A549 (cell line): ENCODE data around the gene PDE4D. TPM values are rescaled to one million over a fixed set of nuclear protein-coding genes. Genes with fewer than 3 reads are reported as not detected.

Source experiments
- ATAC-seq, 2 experiments: fragments of 200-7000 bp in 1 of 2; fragments of >200 bp in 1 of 2; cut with Nextera tagmentation in 1 of 2; cut with Tn5 transposase in 1 of 2; 3 replicates each; pipeline versions ENCODE4 v1.8.0 to v1.9.1; 2018 to 2020; ENCODE audit warnings: mild to moderate bottlenecking in 1 of 2, moderate library complexity in 1 of 2
- CTCF ChIA-PET: fragments of 300-600 bp; sonication (Branson Sonifier 250); formaldehyde crosslinking; extraction: SDS; loops from one replicate; lab custom pipeline; 2021; ENCODE audit warnings: antibody characterized with exemption, inconsistent platforms; lab: Yijun Ruan, JAX
- POLR2A ChIA-PET: fragments of 350-600 bp; formaldehyde crosslinking; extraction: SDS; loops from one replicate; lab custom pipeline; 2021; ENCODE audit warnings: antibody characterized with exemption, inconsistent platforms; lab: Yijun Ruan, JAX
- DNase-seq, 2 experiments: peaks; one replicate each; pipeline versions ENCODE4 v3.0.0 to v3.0.0-alpha.2; 2011 to 2016; ENCODE audit warnings: low read depth in 1 of 2, low spot score in 1 of 2
- FAIRE-seq: peaks from 2 replicates; lab custom pipeline; 2011; peaks lifted over from hg19 to GRCh38; lab: Jason Lieb, UNC
- H3K27ac ChIP-seq, 2 experiments: fragments of >200 bp; sonication (Bioruptor Twin); formaldehyde crosslinking; 3 replicates each; pipeline ENCODE4 v1.5.1; 2016 to 2017
- H3K4me1 ChIP-seq: fragments of >200 bp; sonication (Bioruptor Twin); formaldehyde crosslinking; 3 replicates; pipeline ENCODE4 v1.6.1; 2016
- H3K4me2 ChIP-seq: fragments of >200 bp; sonication (Bioruptor Twin); formaldehyde crosslinking; 3 replicates; pipeline ENCODE4 v1.6.1; 2016
- H3K4me3 ChIP-seq: fragments of >200 bp; sonication (Bioruptor Twin); formaldehyde crosslinking; 3 replicates; pipeline ENCODE4 v1.5.1; 2016
- H3K9me3 ChIP-seq: fragments of >200 bp; sonication (Bioruptor Twin); formaldehyde crosslinking; 3 replicates; pipeline ENCODE4 v1.6.1; 2016
- BHLHE40 ChIP-seq: IDR thresholded peaks from 2 replicates; pipeline ENCODE4 v1.6.1; 2012; ENCODE audit warnings: low read depth, low read length, inconsistent platforms
- CBX8 ChIP-seq: fragments of 200-600 bp; sonication (generic); IDR thresholded peaks from 2 replicates; pipeline ENCODE4 v1.6.1; 2016
- CEBPB ChIP-seq, 2 experiments: fragments of >200 bp in 1 of 2; sonication (Bioruptor Twin) in 1 of 2; formaldehyde crosslinking in 1 of 2; IDR thresholded peaks; 2 replicates each; pipeline ENCODE4 v1.6.1; 2012 to 2016
- HOXA7 ChIP-seq: fragments of 250-450 bp; sonication (Bioruptor Pico); IDR thresholded peaks from 2 replicates; pipeline ENCODE4 v1.5.0; 2020; ENCODE audit warnings: mild to moderate bottlenecking, moderate library complexity
- HOXB13 ChIP-seq: fragments of 250-450 bp; sonication (Bioruptor Pico); IDR thresholded peaks from 2 replicates; pipeline ENCODE4 v1.5.0; 2020; ENCODE audit warnings: low read depth, mild to moderate bottlenecking, moderate library complexity
- JUN ChIP-seq, 2 experiments: fragments of >200 bp; sonication (Bioruptor Twin); formaldehyde crosslinking; IDR thresholded peaks; 2 replicates in 1 of 2; 3 replicates in 1 of 2; pipeline ENCODE4 v1.6.1; 2016 to 2017
- MYC ChIP-seq: IDR thresholded peaks from 2 replicates; pipeline ENCODE4 v1.6.1; 2012; ENCODE audit warnings: mild to moderate bottlenecking, inconsistent platforms, low read length, improper control_type of control experiment, borderline replicate concordance
- POLR2AphosphoS2 ChIP-seq: conservative IDR thresholded peaks from 2 replicates; pipeline ENCODE4 v1.6.1; 2012; ENCODE audit warnings: low read length, improper control_type of control experiment, inconsistent platforms
- RAD21 ChIP-seq, 2 experiments: fragments of >200 bp in 1 of 2; sonication (Bioruptor Twin) in 1 of 2; formaldehyde crosslinking in 1 of 2; IDR thresholded peaks in 1 of 2; conservative IDR thresholded peaks in 1 of 2; 2 replicates in 1 of 2; 3 replicates in 1 of 2; pipeline ENCODE4 v1.6.1; 2012 to 2018; ENCODE audit warnings: inconsistent platforms in 1 of 2
- RARB ChIP-seq: fragments of 250-450 bp; sonication (Bioruptor Pico); IDR thresholded peaks from 2 replicates; pipeline ENCODE4 v1.8.0; 2021; ENCODE audit warnings: mild to moderate bottlenecking, moderate library complexity
- TFCP2L1 ChIP-seq: fragments of 250-450 bp; sonication (Bioruptor Pico); IDR thresholded peaks from 2 replicates; pipeline ENCODE4 v1.5.0; 2021; ENCODE audit warnings: mild to moderate bottlenecking
- ZFP36 ChIP-seq: fragments of 450-650 bp; IDR thresholded peaks from 2 replicates; pipeline ENCODE4 v1.6.1; 2014; ENCODE audit warnings: borderline replicate concordance; ENCODE audit not compliant: partially characterized antibody
- whole genome bisulfite sequencing: methylation state at CpG from one replicate; pipeline ENCODE4 v1.1.6; 2017; ENCODE audit errors: missing lambda C conversion rate; 5-methylcytosine and 5-hydroxymethylcytosine counted together
- polyA plus RNA-seq, 4 experiments: library from polyadenylated mRNA; depleted of rRNA in 3 of 4; stranded (reverse); fragments of >200 nt; fragmentation: RNase III in 1 of 4; extraction: RNeasy Plus Mini Kit Qiagen cat#74134 plus additional on column Dnase treatment in 1 of 4; gene quantifications; 2 replicates in 3 of 4; 3 replicates in 1 of 4; pipeline ENCODE4 v1.2.3, GENCODE V29; 2011 to 2017

Gene PDE4D
- polyA plus RNA-seq, 2 of the 4 experiments (the other 2 are of a cell fraction), result 74.0 to 213 TPM

- Histone ChIP-seq H3K4me2 (peak overlapping the region; percentile 92), H3K4me3 (peak overlapping the region; percentile 54), H3K4me1 (peaks cover 59% of the 10 kb centered on the region), H3K9me3 (no peaks in the 10 kb centered on the region), H3K27ac (peak overlapping the region; percentile 72 to 88)
- 2% methylated on average over 16 of the region's 16 CpGs for WGBS
- CTCF ChIA-PET, result interaction anchor here (1.2 to 2.6 kb wide), 5 partner anchors 10 to 91 kb away, joined by 4 to 15 read pairs (median 7); no protein-coding TSS in a partner anchor
- ATAC-seq (peak; percentile 81 to 85), FAIRE-seq (peak; percentile 73), DNase-seq (peak in 1 of 2 experiments; percentile 91)
- TF ChIP-seq ZFP36 (no peak), JUN (IDR thresholded peaks at IDR 0.05) (peak; percentile 22 to 43; a peak in 2 of 5 replicates)
- POLR2A ChIA-PET, result interaction anchor here (0.6 to 0.7 kb wide), 2 partner anchors 80 to 480 kb away, joined by 4 to 9 read pairs; no protein-coding TSS in a partner anchor
These were observed 617.8 kb downstream of the PDE4D start for GRCh38 chr5:59275510-59276324.

GRCh38 chr5:59275170-59275509 is 618.4 kb downstream of the PDE4D start:
- Histone ChIP-seq H3K4me3 (peak overlapping the region; percentile 54), H3K27ac (peak overlapping the region; percentile 72 to 88), H3K4me2 (peak overlapping the region; percentile 92), H3K9me3 (no peaks in the 10 kb centered on the region), H3K4me1 (peaks cover 59% of the 10 kb centered on the region)
- ATAC-seq (peak in 1 of 2 experiments; percentile 8; a peak in 2 of 6 replicates), DNase-seq (peak in 1 of 2 experiments; percentile 48), FAIRE-seq (peak; percentile 76)
- POLR2A ChIA-PET, result no interaction called here
- no peak for TF ChIP-seq CBX8
- TF ChIP-seq RARB (CRISPR knock-in tag), result no peak
- CTCF ChIA-PET, result interaction anchor here (1.2 to 2.6 kb wide), 2 partner anchors 10 to 90 kb away, joined by 4 to 15 read pairs; no protein-coding TSS in a partner anchor
- under 1% methylated on average over 5 of the region's 5 CpGs for WGBS

GRCh38 chr5:59274106-59274636 is 619.4 kb downstream of the PDE4D start:
- Histone ChIP-seq H3K9me3 (no peaks in the 10 kb centered on the region), H3K4me2 (peak overlapping the region; percentile 92), H3K27ac (peak overlapping the region; percentile 72 to 88), H3K4me3 (peak overlapping the region; percentile 54), H3K4me1 (peaks cover 59% of the 10 kb centered on the region)
- ChIA-PET CTCF (interaction anchor here (1.0 kb wide), 1 partner anchor 86 kb away, joined by 3 read pairs; no protein-coding TSS in a partner anchor), POLR2A (interaction anchor here (0.5 kb wide), 1 partner anchor 74 kb away, joined by 4 read pairs; no protein-coding TSS in a partner anchor)
- TF ChIP-seq MYC (no peak), TFCP2L1 (CRISPR knock-in tag) (no peak), ZFP36 (no peak), RAD21 (conservative IDR thresholded peaks at IDR 0.05 in 1 of 2, IDR thresholded peaks at IDR 0.05 in 1 of 2) (no peak), BHLHE40 (no peak), HOXB13 (CRISPR knock-in tag) (no peak)
- ATAC-seq (no peak), FAIRE-seq (no peak), DNase-seq (no peak)
- 2% methylated on average over 4 of the region's 4 CpGs for WGBS

GRCh38 chr5:59272809-59273427 is 620.6 kb downstream of the PDE4D start:
- Histone ChIP-seq H3K27ac (peak overlapping the region; percentile 72 to 75), H3K9me3 (no peaks in the 10 kb centered on the region), H3K4me2 (peak overlapping the region; percentile 92), H3K4me3 (peak overlapping the region; percentile 54), H3K4me1 (peaks cover 59% of the 10 kb centered on the region)
- CTCF ChIA-PET, result no interaction called here
- DNase-seq (peak in 1 of 2 experiments; percentile 58), FAIRE-seq (no peak), ATAC-seq (no peak)
- WGBS, result 3% methylated on average over 3 of the region's 3 CpGs
- POLR2A ChIA-PET, result no interaction called here
- no peak for TF ChIP-seq POLR2AphosphoS2
- TF ChIP-seq CEBPB (IDR thresholded peaks at IDR 0.05), result peak; percentile 50 to 71; a peak in 3 of 4 replicates
- peak; percentile 76; the same call in 1 of the 2 replicates for TF ChIP-seq HOXA7 (CRISPR knock-in tag)
